Inferior parietal cortex (tissue), 1 donor: ENCODE data around the gene EXOC2.
"Not testable (repeated sequence)": the region's sequence is repeated elsewhere in the genome, so short reads cannot be mapped to it uniquely, and the experiment has no call there.

Experiments
- DNase-seq: peaks from one replicate; pipeline ENCODE4 v3.0.0-alpha.2; 2016; ENCODE audit errors: extremely low spot score

Gene EXOC2

DNA sequence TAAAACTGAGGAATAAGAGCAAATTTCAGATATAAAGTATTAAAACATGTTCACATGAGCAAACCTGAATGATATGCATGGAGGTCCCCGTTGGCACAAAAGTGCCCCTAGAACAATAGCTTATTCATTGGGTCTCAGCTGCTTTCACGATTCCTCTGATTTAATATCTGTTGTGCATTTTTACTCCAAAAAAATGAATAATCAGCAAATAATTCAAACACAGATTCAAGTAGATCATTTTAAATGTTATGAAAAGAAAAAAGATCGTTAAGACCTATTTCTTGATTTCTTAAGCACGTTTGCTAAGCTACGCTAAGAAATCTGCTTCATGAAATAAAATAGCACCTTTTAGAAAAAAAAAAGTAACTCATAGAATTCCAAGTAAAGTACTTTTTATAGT lies 57.7 kb downstream of the EXOC2 start:
- DNase-seq: no peak

GRCh38 chr6:633611-634010 lies 59.3 kb downstream of the EXOC2 start:
- no peak for DNase-seq

- DNase-seq: no peak
Observed at GRCh38 chr6:628766-629165, 64.2 kb downstream of the EXOC2 start.

- no peak for DNase-seq
Observed at GRCh38 chr6:626236-626635, 66.7 kb downstream of the EXOC2 start.

- DNase-seq: peak; percentile 35
Observed at GRCh38 chr6:624979-625378, 68.0 kb downstream of the EXOC2 start.

- no peak for DNase-seq
Observed at GRCh38 chr6:622462-622861, 70.5 kb downstream of the EXOC2 start.

DNA sequence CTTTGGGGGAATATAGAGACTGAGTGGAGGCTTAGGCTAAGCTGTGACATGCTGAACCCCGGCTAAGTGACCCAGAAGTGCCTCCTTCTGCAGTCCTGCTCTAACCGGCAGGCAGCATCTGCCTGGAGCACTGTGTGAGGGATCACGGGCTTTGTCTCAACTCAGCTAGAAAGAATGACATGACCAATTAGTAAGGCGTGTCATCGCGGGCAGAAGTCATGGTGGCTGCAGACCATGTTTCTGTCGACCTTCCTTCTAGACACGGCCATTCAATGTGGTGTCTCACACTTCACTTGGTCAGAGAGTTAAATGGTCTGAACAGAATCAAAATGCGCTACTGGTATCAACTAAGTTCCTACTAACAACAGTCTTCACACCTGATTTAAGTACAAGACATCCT lies 71.0 kb downstream of the EXOC2 start:
- no peak for DNase-seq

GRCh38 chr6:620950-621349 lies 72.0 kb downstream of the EXOC2 start:
- DNase-seq: no peak

DNA sequence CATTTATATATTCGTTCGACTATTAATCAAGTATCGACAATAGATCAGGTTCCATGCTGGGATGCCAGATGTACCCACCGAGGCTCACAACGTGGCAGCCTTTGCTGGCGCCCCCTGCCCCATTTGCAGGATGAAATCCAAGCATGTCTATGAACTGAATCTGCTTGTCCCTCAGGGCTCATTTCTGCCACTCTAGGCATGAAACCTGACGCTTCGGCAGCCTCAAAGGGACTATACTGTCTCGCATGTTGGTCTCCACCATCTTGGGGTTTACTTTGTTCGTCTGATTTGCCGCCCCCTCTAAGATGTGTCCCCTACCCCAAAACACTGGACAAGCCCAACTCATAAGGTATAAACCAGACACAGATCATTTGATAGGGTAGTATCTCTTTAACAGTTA lies 72.8 kb downstream of the EXOC2 start:
- DNase-seq: no peak

- DNase-seq: no peak
Observed at GRCh38 chr6:617456-618100, 75.4 kb downstream of the EXOC2 start.

GRCh38 chr6:613981-614380 lies 79.0 kb downstream of the EXOC2 start:
- no peak for DNase-seq

- DNase-seq: no peak
Observed at GRCh38 chr6:611928-612327, 81.0 kb downstream of the EXOC2 start.

DNA sequence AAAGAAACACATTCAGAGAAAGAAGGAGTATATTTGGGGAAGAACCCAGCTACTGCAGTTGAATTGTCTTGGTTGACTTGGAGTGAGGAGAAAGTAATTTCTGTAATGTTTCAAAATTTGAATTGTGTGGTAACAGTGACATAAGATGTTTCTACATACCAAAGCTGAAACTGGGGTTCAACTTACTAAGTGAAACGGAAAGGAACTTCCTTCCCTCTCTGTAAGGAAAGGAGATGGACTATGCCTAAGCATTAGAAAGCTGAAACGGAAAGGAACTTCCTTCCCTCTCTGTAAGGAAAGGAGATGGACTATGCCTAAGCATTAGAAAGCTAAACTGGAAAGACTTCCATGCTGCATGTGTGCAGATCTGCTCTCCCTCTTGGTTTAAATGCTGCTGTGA lies 82.1 kb downstream of the EXOC2 start:
- no peak for DNase-seq

DNA sequence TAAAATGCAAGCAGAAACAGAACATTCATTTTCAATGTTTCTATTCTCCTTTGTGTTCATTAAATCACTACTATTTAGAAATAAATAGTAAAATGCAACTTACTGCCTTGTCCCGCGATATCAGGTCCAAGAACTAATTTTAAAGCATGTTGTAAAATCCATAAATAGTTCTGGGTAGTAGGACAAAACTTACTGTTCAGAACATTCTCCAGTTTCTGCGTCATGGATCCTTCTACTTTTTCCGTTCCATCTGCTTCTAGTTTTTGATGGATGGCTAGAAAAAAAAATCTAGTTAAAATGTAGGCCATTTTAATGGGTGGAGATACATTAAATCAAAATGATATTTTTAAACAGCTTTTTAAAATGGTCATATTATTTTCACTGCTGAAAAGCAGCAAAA lies 83.0 kb downstream of the EXOC2 start:
- DNase-seq: no peak

DNA sequence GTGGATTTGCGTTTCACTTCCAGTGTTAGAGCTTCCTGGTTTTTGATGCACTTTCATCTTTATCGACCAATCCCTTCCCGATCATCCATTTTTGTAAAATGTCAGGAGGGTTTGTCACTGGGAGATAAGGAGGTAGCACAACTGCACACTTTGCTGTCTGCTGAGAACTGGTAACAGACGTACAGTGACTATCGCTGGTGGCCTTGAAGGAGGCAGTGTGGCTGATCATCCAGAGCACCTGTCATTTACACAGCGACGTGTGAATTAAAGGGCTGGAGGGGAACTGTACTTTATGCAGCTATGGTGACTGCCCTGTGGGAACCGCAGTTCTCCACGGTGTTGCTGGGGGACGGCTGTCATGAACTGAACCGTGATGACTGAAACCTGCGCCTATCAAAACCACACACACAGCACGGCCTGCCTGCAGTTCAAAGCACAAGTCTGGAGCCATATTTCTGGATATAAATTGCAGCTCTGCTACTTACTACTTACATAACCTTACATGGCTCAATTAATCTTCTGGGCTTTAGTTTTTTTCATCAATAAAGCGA lies 86.0 kb downstream of the EXOC2 start:
- DNase-seq: no peak

DNA sequence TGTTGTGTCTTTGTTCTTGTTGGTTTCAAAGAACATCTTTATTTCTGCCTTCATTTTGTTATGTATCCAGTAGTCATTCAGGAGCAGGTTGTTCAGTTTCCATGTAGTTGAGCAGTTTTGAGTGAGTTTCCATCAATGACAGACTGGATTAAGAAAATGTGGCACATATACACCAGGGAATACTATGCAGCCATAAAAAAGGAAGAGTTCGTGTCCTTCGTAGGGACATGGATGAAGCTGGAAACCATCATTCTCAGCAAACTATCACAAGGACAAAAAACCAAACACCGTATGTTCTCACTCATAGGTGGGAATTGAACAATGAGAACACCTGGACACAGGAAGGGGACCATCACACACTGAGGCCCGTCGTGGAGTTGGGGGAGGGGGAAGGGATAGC lies 87.0 kb downstream of the EXOC2 start:
- DNase-seq: not testable (repeated sequence)

GRCh38 chr6:604579-604978 lies 88.4 kb downstream of the EXOC2 start:
- DNase-seq: no peak

DNA sequence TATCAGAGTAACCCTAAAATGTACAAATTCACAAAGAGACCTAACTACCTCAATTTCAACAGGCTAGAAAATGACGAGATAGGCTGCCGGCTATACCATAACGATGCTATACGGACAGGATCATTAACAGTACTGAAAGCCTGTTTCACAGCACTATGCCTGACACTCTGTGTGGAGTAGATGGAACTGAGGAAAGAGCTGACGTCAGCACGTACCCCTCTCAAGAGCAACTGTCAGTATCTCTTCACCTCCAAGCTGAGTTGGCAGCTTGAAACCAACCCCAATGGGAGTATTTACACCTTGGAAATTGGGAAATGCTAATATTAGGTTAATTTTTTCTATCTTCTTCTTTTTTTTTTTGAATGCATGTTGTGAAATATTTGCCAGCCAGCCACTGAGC lies 89.7 kb downstream of the EXOC2 start:
- no peak for DNase-seq

DNA sequence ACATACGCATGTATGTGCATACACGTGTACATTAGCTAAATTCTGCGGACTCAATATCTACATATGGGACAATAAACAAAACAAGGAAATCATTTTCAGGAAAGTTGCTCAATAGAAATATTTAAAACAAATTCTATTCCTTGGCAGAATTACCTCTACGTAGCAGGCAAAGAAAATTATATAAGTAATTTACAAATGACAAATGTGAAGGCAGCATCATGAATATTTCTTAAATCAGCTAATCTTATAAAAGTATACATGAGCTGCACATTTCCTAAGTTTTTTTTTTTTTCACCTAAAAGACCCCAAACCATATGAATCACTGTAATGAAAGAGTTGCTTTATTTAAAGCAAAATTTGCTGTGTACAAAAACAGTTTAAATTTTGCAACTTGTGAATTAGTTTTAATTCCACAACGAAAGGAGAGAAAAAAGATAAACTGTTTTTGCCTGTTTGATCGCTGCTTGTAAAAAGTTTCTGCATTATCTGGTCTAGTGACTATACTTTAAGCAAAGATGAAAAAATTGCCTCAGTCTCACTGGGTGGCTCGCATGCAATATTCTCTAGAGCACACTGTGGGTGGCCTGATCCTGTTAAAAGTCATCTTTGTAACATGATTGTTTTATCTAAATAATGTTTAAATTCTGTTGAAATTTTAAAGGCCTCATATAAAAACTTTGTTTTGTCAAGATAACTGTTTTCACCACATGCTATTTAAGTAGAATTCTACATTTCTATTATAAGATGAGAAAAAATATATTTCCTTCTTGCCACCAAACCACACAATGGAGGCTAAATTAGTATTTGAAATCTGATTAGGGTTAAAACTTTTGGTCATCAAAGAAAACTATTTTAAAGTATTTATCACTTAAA lies 93.1 kb downstream of the EXOC2 start:
- DNase-seq: no peak

DNA sequence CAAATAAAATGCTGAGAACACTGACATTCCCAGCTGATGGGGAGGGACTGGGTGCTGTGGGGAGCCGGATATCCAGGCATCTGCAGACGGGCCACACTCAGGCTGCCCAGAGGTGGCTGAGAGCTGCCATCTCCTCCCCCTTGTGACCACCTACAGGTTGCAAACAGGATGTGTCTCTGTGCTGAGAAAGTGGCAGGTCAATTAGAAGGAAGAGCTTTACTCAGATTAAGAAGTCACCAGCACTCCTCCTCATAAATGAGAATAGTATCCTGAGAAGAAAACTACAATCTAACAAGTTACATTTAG lies 99.1 kb downstream of the EXOC2 start:
- DNase-seq: no peak

DNA sequence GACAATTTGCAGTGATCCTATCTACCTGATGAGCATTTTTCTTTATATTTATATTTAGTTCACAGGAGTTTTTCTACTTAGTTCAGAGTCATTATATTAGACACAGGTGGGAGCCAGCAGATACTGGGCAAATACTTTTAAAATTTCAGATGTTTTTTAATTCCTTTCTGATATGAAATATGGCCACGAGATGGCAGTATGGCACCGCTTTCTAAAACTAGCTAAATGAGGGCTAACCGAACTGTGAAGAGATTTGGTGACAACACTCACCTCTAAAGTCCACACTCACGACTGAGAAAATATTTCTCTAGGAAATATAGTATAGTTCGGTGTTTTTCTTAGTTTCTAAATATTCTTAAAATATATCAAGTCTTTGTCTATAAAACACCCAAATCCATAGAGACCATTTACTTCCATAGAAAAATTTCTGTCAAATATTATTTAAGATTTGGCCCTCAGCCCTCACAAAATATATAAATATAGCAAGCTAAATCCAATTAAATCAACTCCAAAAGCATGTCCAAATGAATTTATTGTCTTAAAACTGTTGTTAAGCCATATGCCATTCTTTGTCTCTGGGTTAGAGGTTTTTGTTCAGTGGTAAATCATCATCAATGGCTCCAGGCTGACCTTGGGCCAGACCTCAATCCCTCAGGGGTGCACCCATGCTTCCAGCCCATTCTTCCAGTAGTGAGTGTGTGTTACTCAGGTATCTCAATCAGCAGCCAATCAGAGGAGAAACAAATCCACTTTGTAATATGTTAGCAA lies 99.6 kb downstream of the EXOC2 start:
- peak; percentile 88 for DNase-seq

GRCh38 chr6:589090-589489 lies 103.8 kb downstream of the EXOC2 start:
- no peak for DNase-seq

GRCh38 chr6:586553-586952 lies 106.4 kb downstream of the EXOC2 start:
- DNase-seq: no peak
